VCaP (cell line): ENCODE results near the gene C12orf76.
A peak's percentile ranks its signal among the peaks of the same experiment; 100 is the strongest.

ENCODE experiments used
- H3K27ac ChIP-seq: fragments of 450-650 bp; 2 replicates; pipeline ENCODE4 v1.5.1; 2017
- CTCF ChIP-seq: fragments of 450-650 bp; conservative IDR thresholded peaks from 2 replicates; pipeline ENCODE4 v1.5.1; 2017; ENCODE audit warnings: mild to moderate bottlenecking, moderate library complexity

C12orf76 gene

GRCh38 chr12:109999649-109999971 is 48.7 kb downstream of the C12orf76 start:
- H3K27ac ChIP-seq = peak overlapping the region; percentile 95
- TF ChIP-seq CTCF = no peak

- no peak for TF ChIP-seq CTCF
- peak within 1 kb of the TSS; percentile 95 for H3K27ac ChIP-seq
Measured at GRCh38 chr12:109998904-109999648, 49.2 kb downstream of the C12orf76 start, which contains the start of gene ANKRD13A. TSS of gene ANKRD13A (plus strand) at chr12:109999430. CDS start at chr12:109999689, 259 bp downstream.

- no peak for TF ChIP-seq CTCF
- H3K27ac ChIP-seq = peak overlapping the region; percentile 95
Measured at GRCh38 chr12:109998241-109998903, 50.0 kb downstream of the C12orf76 start.

- no peak overlapping the region for H3K27ac ChIP-seq
- TF ChIP-seq CTCF = no peak
Measured at GRCh38 chr12:109997393-109997792, 50.9 kb downstream of the C12orf76 start.

- H3K27ac ChIP-seq = peak overlapping the region; percentile 86
- no peak for TF ChIP-seq CTCF
Measured at GRCh38 chr12:109996483-109996853, 51.9 kb downstream of the C12orf76 start.

GRCh38 chr12:109995686-109996482 is 52.4 kb downstream of the C12orf76 start, which contains the start of gene GIT2:
TSS of gene GIT2 (minus strand) at chr12:109996368. CDS start at chr12:109996224, 144 bp downstream.
- peak within 1 kb of the TSS; percentile 86 for H3K27ac ChIP-seq
- TF ChIP-seq CTCF = 0 out of 2 replicates have a peak, but pooled peaks have one; percentile 14

GRCh38 chr12:109995361-109995685 is 53.0 kb downstream of the C12orf76 start:
- H3K27ac ChIP-seq = peak overlapping the region; percentile 86
- TF ChIP-seq CTCF = no peak
